ENCODE results near the gene TRPM6.

The TRPM6 gene

GRCh38 chr9:74726581-74726980, 161.1 kb downstream of the TRPM6 start:
- no peak for DNase-seq

GRCh38 chr9:74724317-74724716, 163.4 kb downstream of the TRPM6 start:
- DNase-seq, result no peak

GRCh38 chr9:74721696-74722660, 165.7 kb downstream of the TRPM6 start:
- DNase-seq, result no peak

GRCh38 chr9:74719306-74719705, 168.4 kb downstream of the TRPM6 start:
- DNase-seq, result no peak

GRCh38 chr9:74718709-74719108, 169.0 kb downstream of the TRPM6 start:
- no peak for DNase-seq

- DNase-seq, result no peak
Observed at GRCh38 chr9:74711341-74711740, 176.4 kb downstream of the TRPM6 start.

- no peak for DNase-seq
Observed at GRCh38 chr9:74697535-74697934, 190.2 kb downstream of the TRPM6 start.

GRCh38 chr9:74696520-74696919, 191.2 kb downstream of the TRPM6 start:
- no peak for DNase-seq

GRCh38 chr9:74691058-74691457, 196.7 kb downstream of the TRPM6 start:
- DNase-seq, result no peak

- DNase-seq, result no peak
Observed at GRCh38 chr9:74683322-74683721, 204.4 kb downstream of the TRPM6 start.

GRCh38 chr9:74681906-74682305, 205.8 kb downstream of the TRPM6 start:
- no peak for DNase-seq

GRCh38 chr9:74674077-74674476, 213.6 kb downstream of the TRPM6 start:
- DNase-seq, result no peak
